Spinal cord (tissue), 10 donors: Measurements from ENCODE around the gene KIAA1958. TPM values are rescaled to one million over a fixed set of nuclear protein-coding genes. Genes with fewer than 3 reads are reported as not detected.
"Not testable (repeated sequence)": the region's sequence is repeated elsewhere in the genome, so short reads cannot be mapped to it uniquely, and the experiment has no call there.

Experiments used
- DNase-seq, 6 donors: peaks; one replicate each; pipeline versions ENCODE4 v3.0.0 to v3.0.0-alpha.2; 2013 to 2015; ENCODE audit warnings: low spot score in 6 of 6, low read depth in 4 of 6
- H3K27ac ChIP-seq: one replicate; pipeline ENCODE4 v1.5.1; 2013; ENCODE audit warnings: low read depth, low read length, control low read depth
- H3K27me3 ChIP-seq: one replicate; pipeline ENCODE4 v1.6.1; 2013; ENCODE audit warnings: low read length; ENCODE audit not compliant: control insufficient read depth, insufficient read depth
- H3K36me3 ChIP-seq: one replicate; pipeline ENCODE4 v1.6.1; 2013; ENCODE audit warnings: low read length; ENCODE audit not compliant: control insufficient read depth, insufficient read depth
- H3K4me1 ChIP-seq: one replicate; pipeline ENCODE4 v1.6.1; 2013; ENCODE audit warnings: low read length; ENCODE audit not compliant: control insufficient read depth, insufficient read depth
- H3K4me3 ChIP-seq: one replicate; pipeline ENCODE4 v1.5.1; 2013; ENCODE audit warnings: low read depth, low read length, control low read depth
- H3K9me3 ChIP-seq: one replicate; pipeline ENCODE4 v1.6.1; 2013; ENCODE audit warnings: low read length; ENCODE audit not compliant: control insufficient read depth, insufficient read depth
- WGBS: methylation state at CpG from one replicate; pipeline ENCODE4 v1.1.5; 2013; ENCODE audit warnings: missing lambda C conversion rate; ENCODE audit not compliant: insufficient coverage; 5-methylcytosine and 5-hydroxymethylcytosine counted together
- polyA plus RNA-seq, 2 donors: library from polyadenylated mRNA; unstranded; fragments of 120-200 nt; gene quantifications; one replicate each; pipeline ENCODE4 v1.2.1, GENCODE V29; 2013; ENCODE audit not compliant: insufficient read length in 2 of 2
- total RNA-seq, 2 donors: library from RNA; depleted of rRNA in 1 of 2; stranded (reverse); fragments of 120-200 nt in 1 of 2; fragments of >200 nt in 1 of 2; gene quantifications; one replicate each; pipeline versions ENCODE4 v1.2.3 to v1.2.4, GENCODE V29; 2013 to 2014
- donor health status: healthy.

Gene KIAA1958
- total and polyA plus RNA-seq, 4 donors, result 11.0 to 16.9 (median 15.0) TPM

DNA sequence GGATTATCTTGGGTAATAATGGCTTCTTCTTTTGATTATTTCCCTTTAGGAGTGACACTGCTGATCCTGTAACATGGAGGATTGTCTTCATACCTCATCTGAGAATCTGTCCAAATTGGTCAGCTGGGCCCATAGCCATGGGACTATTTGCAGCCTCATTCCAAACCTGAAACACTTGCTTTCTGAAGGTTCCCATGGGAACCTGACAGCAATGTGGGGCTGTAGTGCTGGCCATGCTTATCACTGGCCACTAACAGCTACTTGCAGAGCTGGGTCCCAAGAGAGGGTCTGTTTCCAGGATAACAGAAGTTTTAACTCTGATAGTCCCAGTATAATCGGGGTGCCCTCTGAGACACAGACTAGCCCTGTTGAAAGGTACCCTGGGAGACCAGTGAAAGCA is 87.4 kb downstream of the KIAA1958 start:
- H3K9me3 ChIP-seq, result no peaks in the 10 kb centered on the region
- H3K36me3 ChIP-seq, result peaks cover 5% of the 10 kb centered on the region
- DNase-seq, result peak in 2 of 6 donors; percentile 22 to 48
- no peak overlapping the region for H3K4me3 ChIP-seq
- H3K27me3 ChIP-seq, result no peaks in the 10 kb centered on the region
- 75% methylated on average over 1 of the region's 1 CpG for WGBS
- H3K27ac ChIP-seq, result no peak overlapping the region
- H3K4me1 ChIP-seq, result peaks cover 9% of the 10 kb centered on the region

GRCh38 chr9:112575107-112575506 is 88.5 kb downstream of the KIAA1958 start:
- WGBS, result 100% methylated on average over 1 of the region's 8 CpGs
- H3K27ac ChIP-seq, result no peak overlapping the region
- no peak for DNase-seq
- peaks cover 5% of the 10 kb centered on the region for H3K36me3 ChIP-seq
- H3K27me3 ChIP-seq, result no peaks in the 10 kb centered on the region
- H3K9me3 ChIP-seq, result no peaks in the 10 kb centered on the region
- H3K4me1 ChIP-seq, result peaks cover 6% of the 10 kb centered on the region
- H3K4me3 ChIP-seq, result no peak overlapping the region

DNA sequence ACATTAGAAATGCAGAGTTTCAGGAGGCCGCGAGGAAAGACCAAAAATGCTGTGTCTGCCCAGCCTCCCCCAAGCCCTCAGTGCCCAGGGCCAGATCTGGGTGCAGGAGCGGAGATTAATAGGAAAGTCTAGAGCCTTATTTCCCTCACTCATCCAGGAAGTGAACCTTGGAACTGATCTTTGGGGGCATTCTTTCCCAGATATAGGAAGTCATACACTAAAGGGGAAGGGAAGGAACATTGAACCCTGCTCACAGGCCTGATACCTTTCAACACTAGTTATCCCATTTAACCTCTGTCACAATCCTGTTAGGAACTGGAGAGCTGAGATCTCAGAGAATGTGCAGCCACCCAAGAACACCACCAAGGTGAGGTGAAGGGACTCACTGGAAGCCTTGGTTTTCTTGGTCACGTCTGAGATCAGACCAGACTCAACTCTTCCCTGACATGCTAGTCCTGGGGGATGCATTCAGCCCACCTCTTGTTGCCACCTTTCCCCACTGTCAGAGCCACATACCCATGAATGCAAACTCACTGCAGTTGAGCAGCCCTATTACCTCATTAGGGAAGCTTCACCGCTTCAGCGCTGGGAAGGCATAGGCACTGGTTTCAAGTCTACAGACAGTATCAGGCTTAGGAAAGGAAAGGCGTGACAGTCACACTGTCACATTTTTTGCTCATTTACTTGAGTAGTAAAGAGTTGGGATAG is 95.0 kb downstream of the KIAA1958 start:
- no peak overlapping the region for H3K4me3 ChIP-seq
- 75% methylated on average over 2 of the region's 7 CpGs for WGBS
- no peak overlapping the region for H3K27ac ChIP-seq
- DNase-seq, result no peak
- no peaks in the 10 kb centered on the region for H3K27me3 ChIP-seq
- H3K9me3 ChIP-seq, result no peaks in the 10 kb centered on the region
- no peaks in the 10 kb centered on the region for H3K4me1 ChIP-seq
- no peaks in the 10 kb centered on the region for H3K36me3 ChIP-seq

GRCh38 chr9:112582371-112583262 is 96.0 kb downstream of the KIAA1958 start:
- WGBS, result 100% methylated on average over 2 of the region's 7 CpGs
- Histone ChIP-seq H3K4me1 (no peaks in the 10 kb centered on the region), H3K9me3 (no peaks in the 10 kb centered on the region), H3K4me3 (no peak overlapping the region), H3K27ac (no peak overlapping the region), H3K27me3 (no peaks in the 10 kb centered on the region), H3K36me3 (no peaks in the 10 kb centered on the region)
- DNase-seq, result no peak

DNA sequence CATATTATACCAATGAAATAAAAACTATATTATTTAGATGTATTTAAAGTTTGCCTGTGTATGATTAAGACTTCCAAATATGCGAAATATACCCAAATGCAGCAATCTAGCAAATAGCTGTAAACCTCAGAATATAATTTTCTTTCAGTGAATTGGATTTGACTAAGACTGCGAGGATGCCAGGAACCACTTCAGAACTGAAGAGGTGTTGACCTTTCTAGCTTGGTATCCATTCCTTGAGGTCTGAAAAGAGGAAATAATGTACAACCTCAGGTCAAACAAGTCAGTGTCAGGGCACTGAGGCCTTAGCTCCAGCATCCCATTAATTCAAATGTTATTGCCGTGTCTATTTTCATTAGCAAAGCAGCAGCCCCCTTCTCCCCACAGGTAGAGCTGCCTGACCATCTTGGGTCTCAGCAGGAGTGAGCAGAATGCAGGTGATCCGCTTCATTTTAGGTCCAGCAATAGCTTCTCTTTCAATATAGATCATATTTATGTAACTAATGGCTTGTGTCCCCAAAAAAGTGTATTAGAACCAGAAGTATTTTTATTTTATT is 100.0 kb downstream of the KIAA1958 start:
- no CpG with 5 or more reads among the region's 4 CpGs for WGBS

GRCh38 chr9:112591875-112592274 is 105.2 kb downstream of the KIAA1958 start:
- WGBS, result 91% methylated on average over 5 of the region's 8 CpGs
- not testable (repeated sequence) for H3K4me1 ChIP-seq, DNase-seq, H3K36me3 ChIP-seq, H3K27me3 ChIP-seq, H3K9me3 ChIP-seq, H3K27ac ChIP-seq, H3K4me3 ChIP-seq

More for the DNA sequence above, 100.0 kb downstream of the KIAA1958 start:
- DNase-seq, result no peak
- no peaks in the 10 kb centered on the region for H3K27me3 ChIP-seq
- no peaks in the 10 kb centered on the region for H3K36me3 ChIP-seq
- H3K27ac ChIP-seq, result no peak overlapping the region
- no peaks in the 10 kb centered on the region for H3K4me1 ChIP-seq
- H3K4me3 ChIP-seq, result no peak overlapping the region
- no peaks in the 10 kb centered on the region for H3K9me3 ChIP-seq

- WGBS, result no CpG with 5 or more reads among the region's 3 CpGs
- DNase-seq, result peak in 1 of 6 donors; percentile 67
- Histone ChIP-seq H3K27me3 (no peaks in the 10 kb centered on the region), H3K9me3 (no peaks in the 10 kb centered on the region), H3K4me3 (no peak overlapping the region), H3K36me3 (no peaks in the 10 kb centered on the region), H3K4me1 (no peaks in the 10 kb centered on the region), H3K27ac (no peak overlapping the region)
Measured at GRCh38 chr9:112599732-112600131, 113.1 kb downstream of the KIAA1958 start.

GRCh38 chr9:112601636-112602035 is 115.0 kb downstream of the KIAA1958 start:
- H3K4me3 ChIP-seq, result no peak overlapping the region
- no peak for DNase-seq
- H3K27me3 ChIP-seq, result no peaks in the 10 kb centered on the region
- no peaks in the 10 kb centered on the region for H3K9me3 ChIP-seq
- no peaks in the 10 kb centered on the region for H3K36me3 ChIP-seq
- H3K4me1 ChIP-seq, result no peaks in the 10 kb centered on the region
- no peak overlapping the region for H3K27ac ChIP-seq
- no CpG with 5 or more reads among the region's 2 CpGs for WGBS

DNA sequence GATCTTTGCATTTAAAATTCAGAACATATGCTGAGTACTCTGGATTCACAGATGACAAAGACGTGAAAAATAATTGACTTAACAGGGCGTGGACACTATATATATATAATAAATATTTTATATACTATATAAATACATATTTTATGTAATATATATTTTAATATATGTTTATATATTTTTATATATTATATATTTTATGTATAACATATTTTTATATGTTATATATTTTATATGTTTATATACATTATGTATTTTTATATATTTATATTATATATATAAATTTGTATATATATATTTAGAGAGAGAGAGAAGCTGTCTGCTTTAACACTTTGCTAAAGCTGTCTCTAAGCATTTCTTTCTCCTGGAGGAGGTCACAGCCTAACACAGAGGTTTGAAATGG is 118.2 kb downstream of the KIAA1958 start:
- WGBS, result no CpG with 5 or more reads among the region's 2 CpGs
- Histone ChIP-seq H3K4me3 (no peak overlapping the region), H3K9me3 (no peaks in the 10 kb centered on the region), H3K4me1 (no peaks in the 10 kb centered on the region), H3K27me3 (no peaks in the 10 kb centered on the region), H3K27ac (no peak overlapping the region), H3K36me3 (no peaks in the 10 kb centered on the region)
- DNase-seq, result no peak
